Fibroblast of skin of abdomen (primary cell): ENCODE measurements around the gene ATP5MC2.
"Not testable (repeated sequence)": the region's sequence is repeated elsewhere in the genome, so short reads cannot be mapped to it uniquely, and the experiment has no call there.

Experiments used
- DNase-seq: peaks from one replicate; pipeline ENCODE4 v3.0.0-alpha.2; 2013

ATP5MC2 gene

DNA sequence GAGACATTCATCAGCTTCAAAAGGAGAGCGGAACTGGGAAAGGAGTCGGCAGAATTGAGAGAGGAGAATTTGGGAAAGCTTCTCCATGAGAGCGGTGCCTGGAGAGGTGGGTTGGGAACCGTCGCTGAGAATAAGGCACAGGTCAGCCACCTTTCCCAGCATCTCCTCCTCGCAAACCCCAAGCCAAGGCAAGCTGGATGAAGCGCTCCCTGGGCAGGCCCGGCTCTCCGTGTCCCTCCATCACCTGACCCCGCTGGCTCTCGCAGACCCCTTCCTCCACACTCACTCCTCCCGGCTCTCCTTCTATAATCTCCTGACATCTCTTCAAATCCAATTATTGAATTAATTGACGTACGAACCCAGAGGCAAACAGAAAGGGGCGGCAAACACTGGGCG, 18.9 kb upstream of the ATP5MC2 start:
- no peak for DNase-seq

- DNase-seq, result no peak
Measured at GRCh38 chr12:53688134-53688533, 12.3 kb upstream of the ATP5MC2 start.

- no peak for DNase-seq
Measured at GRCh38 chr12:53686436-53686835, 10.6 kb upstream of the ATP5MC2 start.

GRCh38 chr12:53684654-53685220, 8.9 kb upstream of the ATP5MC2 start:
- DNase-seq, result no peak

DNA sequence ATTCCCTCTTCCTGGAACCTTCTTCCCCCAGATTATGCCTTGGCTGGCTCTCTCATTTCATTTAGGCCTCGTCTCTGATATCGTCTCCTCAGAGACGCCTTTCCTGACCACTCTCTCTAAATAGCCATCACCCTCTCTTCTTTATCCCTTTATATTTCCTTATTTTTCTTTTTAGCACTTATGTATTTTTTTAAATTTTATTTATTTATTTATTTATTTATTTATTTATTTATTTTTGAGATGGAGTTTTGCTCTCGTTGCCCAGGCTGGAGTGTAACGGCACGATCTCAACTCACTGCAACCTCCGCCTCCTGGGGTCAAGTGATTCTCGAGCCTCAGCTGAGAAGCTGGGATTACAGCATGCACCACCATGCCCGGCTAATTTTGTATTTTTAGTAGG, 8.1 kb upstream of the ATP5MC2 start:
- DNase-seq, result no peak

DNA sequence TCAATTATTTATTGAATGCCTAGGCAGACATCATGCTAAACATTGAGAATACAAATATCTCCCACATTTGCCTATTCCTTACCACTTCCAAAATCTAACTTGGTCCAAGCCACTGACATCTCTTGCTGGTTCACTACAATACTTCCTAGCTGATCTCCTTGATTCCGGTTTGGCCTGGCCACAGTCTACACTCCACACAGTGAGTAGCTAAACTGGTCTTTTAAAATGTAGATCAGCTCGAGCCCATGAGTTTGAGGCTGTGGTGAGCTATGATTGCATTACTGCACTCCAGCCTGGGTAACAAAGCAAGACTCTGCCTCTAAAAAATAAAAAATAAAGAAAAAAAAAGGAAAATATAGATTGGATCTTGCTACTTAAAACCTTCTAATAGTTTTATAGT, 7.6 kb upstream of the ATP5MC2 start:
- no peak for DNase-seq

DNA sequence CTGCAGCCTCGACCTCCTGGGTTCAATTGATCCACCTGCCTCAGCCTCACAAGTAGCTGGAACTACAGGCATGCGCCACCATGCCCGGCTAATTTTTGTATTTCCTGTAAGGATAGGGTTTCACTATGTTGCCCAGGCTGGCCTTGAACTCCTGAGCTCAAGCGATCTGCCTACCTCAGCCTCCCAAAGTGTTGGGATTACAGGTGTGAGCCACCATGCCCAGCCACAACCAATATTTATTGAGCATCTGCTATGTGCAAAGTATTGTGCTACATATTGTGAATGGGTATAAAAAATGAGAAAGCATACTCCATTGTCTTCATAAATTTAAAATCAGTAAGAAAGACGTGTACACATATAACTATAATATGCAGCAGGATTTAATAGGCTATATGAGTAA, 4.2 kb upstream of the ATP5MC2 start:
- not testable (repeated sequence) for DNase-seq

- no peak for DNase-seq
Measured at GRCh38 chr12:53677800-53678148, 1.9 kb upstream of the ATP5MC2 start.

- peak; percentile 57 for DNase-seq
Measured at GRCh38 chr12:53677016-53677799, 1.3 kb upstream of the ATP5MC2 start.

- DNase-seq, result peak; percentile 60
Measured at GRCh38 chr12:53676656-53677015, 753 bp upstream of the ATP5MC2 start.

- no peak for DNase-seq
Measured at GRCh38 chr12:53674977-53675700, 744 bp downstream of the ATP5MC2 start.

GRCh38 chr12:53670971-53671370, 4.9 kb downstream of the ATP5MC2 start:
- DNase-seq, result no peak

DNA sequence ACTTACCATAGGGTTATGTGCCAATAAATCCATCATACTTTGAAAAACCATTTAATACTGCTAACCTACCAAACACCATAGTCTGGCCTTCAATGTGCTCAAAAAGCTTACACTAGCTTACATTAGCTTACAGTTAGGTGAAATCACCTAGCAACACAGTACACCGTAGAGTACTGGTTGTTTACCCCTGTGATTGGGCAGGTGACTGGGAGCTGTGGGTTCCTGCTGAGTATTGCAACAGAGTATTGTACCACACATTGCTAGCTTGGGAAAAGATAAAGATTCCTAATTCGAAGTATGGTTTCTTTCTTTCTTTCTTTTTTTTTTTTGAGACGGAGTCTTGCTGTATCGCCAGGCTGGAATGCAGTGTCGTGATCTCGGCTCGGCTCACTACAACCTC, 5.6 kb downstream of the ATP5MC2 start:
- DNase-seq, result no peak

DNA sequence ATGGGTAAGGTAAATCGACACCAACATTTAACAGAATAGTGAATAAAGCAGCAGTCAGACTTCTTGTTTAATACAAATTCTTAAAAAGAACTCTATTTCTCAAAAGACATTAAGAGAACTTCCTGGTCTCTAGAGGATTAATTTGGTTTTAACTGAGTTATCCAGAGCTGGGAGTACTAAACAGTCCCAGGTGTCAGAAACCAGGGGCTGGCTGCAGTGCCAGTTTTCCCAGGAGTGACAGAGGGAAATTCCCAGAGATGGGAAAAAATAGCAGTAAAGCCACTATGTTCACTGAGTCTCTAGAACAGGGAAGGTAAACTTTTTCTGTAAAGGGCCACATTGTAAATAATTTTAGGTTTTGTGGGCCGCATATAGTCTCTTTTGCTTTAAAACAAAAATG, 8.8 kb downstream of the ATP5MC2 start:
- DNase-seq, result no peak

DNA sequence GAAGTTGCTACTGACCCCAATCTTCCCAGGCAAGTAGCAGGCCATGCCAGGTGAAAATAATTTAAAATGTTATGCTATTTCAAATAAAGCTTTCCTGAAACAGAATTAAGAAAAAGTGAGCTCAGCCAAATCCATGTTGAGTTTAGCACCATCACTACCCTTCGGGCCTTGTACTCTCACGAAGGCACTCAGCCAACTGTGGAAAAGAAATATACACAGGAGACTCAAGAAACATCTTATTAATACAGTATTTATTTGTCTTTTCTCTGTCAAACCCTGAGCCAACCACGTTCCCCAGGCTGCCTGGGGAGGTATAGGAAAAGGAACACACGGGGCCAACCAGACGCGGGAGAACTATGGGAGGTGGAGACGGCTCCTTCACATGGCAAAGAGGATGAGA, 10.9 kb downstream of the ATP5MC2 start:
- no peak for DNase-seq

DNA sequence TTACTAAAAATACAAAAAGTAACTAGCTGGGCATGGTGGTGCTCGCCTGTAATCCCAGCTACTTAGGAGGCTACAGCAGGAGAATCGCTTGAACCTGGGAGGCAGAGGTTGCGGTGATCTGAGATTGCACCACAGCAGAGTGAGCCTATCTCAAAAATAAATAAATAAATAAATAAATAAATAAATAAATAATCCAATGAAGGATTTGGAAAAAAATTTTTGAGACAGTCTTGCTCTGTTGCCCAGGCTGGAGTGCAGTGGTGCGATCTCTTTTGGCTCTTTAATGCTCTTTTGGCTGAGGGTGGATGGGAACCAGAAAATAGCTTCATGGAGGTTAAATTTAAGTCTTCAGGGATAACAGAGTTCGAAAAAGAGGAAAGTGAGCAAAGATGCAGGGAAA, 11.7 kb downstream of the ATP5MC2 start:
- DNase-seq, result no peak

DNA sequence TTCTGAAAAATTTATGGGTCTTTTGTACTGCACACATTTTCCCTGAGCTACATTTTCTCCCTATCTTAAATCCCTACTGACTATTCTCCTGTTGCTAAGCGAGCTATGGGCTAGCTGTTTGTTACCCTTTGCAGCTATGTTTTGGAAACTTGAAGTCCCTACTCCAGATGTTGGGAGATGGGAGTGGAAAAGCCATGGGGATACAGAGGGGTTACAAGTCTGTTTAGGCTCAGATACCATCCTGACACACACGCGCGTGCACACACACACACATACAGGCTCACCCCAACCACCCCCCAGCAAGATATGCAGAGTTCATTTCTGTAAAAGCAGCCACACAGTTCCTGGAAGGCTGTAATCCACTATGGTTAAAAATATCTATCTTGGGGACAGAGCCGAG, 15.8 kb downstream of the ATP5MC2 start:
- DNase-seq, result no peak

DNA sequence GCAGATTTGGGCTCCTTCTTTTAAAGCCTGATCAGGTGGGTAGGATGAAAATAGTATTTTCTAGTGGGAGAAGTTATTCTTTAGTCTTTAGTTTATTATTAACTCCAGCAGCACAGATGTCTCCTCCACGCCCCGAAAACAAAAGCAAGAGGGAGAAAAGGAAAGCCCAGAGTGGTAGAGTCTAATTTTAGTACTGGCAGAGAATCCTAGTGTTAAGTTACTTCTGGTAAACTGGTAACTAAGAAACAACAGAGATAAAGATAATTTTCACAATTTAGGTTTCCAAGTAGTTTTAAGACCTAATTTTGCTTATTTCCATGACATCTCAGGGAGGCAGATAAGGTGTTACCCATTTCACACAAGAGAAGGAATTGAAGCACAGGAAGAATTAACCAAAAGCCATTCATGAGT, 16.3 kb downstream of the ATP5MC2 start:
- no peak for DNase-seq

GRCh38 chr12:53659011-53659551, 16.8 kb downstream of the ATP5MC2 start:
- peak; percentile 48 for DNase-seq

- no peak for DNase-seq
Measured at GRCh38 chr12:53657041-53657440, 18.8 kb downstream of the ATP5MC2 start.

DNA sequence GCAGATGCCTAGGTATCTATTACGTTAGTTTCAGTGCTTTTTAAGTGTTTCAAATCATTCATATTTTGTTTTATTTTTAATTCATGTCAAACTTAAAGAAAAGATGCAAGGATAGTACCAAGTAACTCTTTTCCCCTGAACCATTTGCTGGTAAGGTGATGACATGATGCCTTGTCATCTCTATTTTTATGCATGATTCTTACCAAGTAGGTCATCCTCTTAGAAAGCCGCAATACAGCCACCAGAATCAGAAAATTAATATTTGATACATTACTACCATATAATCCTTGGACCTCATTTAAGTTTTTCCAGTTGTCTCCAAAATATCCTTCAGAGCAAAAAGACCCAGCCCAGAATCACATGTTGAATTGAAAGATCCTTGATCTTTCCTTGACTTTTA, 22.3 kb downstream of the ATP5MC2 start:
- DNase-seq, result no peak

- peak; percentile 60 for DNase-seq
Measured at GRCh38 chr12:53652366-53652765, 23.5 kb downstream of the ATP5MC2 start.

- DNase-seq, result no peak
Measured at GRCh38 chr12:53651737-53652136, 24.1 kb downstream of the ATP5MC2 start.

DNA sequence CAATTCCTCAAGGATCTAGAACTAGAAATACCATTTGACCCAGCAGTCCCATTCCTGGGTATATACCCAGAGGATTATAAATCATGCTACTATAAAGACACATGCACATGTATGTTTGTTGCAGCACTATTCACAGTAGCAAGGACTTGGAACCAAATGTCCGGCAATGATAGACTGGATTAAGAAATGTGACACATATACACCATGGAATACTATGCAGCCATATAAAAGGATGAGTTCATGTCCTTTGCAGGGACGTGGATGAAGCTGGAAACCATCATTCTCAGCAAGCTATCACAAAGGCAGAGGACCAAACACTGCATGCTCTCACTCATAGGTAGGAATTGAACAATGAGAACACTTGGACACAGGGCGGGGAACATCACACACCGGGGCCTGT, 29.6 kb downstream of the ATP5MC2 start:
- DNase-seq, result not testable (repeated sequence)
